ENCODE measurements around the gene TWF2.

TWF2 gene

DNA sequence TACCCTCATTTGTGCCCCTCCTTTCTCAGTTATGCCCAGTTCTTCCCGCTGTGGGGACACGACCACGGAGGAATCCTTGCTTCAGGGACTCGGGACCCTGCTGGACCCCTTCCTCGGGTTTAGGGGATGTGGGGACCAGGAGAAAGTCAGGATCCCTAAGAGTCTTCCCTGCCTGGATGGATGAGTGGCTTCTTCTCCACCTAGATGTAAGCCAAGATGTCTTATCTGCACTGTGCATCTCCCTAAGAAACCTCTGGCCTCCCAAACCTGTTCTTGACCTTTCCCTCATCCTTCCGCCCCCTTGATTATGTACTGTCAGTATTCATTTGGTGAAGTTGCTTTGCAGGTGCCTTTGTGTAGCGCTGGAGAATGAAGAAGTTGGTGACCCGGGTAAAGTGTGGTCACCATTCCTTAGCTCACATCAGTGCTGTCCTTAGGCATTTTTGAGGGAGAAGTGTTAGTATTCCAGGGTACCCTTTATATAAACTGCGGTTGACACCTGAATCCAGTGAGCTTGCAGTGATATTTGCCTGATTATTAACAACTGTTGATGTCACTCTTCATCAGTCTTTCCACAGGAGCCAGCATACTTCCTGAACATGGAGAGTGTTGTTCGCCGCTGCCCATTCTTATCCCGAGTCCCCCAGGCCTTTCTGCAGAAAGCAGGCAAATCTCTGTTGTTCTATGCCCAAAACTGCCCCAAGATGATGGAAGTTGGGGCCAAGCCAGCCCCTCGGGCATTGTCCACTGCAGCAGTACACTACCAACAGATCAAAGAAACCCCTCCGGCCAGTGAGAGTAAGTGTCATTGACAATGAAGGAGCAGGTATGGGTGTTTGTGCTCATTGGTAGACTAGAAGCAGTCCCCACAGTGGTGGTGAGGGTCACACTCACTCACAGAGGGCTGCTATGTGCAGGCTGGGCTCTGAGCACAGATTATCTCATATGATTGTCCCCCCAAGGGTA is 40.0 kb downstream of the TWF2 start:
- TF ChIP-seq CTCF (IDR thresholded peaks at IDR 0.05): no peak

DNA sequence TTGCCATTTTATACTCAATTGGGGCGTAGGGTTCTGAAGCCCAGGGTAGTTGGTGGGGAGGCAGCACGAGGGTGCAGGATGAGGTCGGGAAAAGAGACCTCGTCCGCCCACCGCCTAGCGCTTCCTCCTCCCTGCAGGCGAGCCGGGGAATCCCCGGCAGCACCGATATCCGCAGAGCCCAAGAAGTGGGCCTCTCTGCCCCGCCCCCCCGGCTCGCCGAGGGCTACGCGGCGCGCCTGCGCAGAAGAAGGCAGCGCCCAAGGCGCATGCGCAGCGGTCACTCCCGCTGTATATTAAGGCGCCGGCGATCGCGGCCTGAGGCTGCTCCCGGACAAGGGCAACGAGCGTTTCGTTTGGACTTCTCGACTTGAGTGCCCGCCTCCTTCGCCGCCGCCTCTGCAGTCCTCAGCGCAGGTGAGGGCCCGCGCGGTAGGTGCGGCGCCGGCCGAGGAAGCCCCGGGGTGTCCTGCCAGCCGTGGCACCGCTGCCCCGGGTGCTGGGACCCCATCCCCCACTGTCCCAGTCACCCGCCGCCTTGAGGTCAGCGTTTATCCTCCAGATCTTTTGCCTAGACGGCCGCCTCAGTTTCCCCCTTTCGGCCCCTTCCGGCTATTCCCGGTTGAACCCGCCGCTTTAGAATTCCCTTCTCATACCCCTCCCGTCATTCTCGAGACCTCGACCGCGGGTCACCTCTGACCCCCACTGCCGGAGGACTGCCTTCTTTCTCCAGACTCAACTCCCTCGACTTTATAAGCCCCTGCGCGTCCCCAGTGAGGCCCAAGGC is 40.9 kb downstream of the TWF2 start, which contains the start of gene ALAS1:
Gene ALAS1 (plus strand): TSS at position 319 of the 784 bp plus-strand sequence. CDS start 1,082 bp downstream, outside the sequence.
- no peak for TF ChIP-seq CTCF (IDR thresholded peaks at IDR 0.05)

DNA sequence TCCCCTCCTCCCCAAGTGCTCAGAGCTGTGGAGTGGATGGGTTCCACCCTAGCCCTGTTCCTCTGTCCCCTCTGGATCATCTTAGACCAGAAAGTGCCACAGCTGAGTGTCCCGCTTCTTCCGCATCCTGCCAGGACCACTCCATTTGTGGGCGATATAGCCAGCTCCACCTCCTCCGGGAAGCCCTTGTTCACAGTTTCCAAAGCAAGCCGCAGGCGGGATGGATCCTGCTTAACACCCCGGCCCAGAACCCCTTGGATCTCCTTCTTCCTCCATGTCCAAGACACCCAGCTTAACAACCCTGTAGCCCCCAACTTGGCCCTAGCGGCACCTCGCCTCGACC is 41.5 kb downstream of the TWF2 start:
- no peak for TF ChIP-seq CTCF (IDR thresholded peaks at IDR 0.05)

DNA sequence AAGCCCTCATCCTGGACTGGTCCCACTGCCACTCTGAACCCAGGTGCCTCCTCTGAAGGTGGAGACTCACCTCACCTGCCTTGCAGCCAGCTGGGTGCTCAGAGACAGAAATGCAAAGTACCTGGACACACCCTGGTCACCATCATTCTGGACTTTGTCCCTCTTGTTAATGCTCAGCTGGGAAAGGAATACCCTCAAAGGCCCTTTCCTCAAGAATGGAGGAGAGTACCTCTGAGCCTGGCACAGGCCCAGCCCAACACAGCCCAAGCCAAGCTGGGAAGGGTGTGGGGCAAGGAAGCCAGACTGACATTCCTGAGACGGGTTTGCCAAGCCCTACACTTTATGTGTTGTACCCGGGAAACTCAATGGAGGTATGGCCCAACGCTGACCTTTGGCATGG is 42.0 kb downstream of the TWF2 start:
- TF ChIP-seq CTCF (IDR thresholded peaks at IDR 0.05): no peak

DNA sequence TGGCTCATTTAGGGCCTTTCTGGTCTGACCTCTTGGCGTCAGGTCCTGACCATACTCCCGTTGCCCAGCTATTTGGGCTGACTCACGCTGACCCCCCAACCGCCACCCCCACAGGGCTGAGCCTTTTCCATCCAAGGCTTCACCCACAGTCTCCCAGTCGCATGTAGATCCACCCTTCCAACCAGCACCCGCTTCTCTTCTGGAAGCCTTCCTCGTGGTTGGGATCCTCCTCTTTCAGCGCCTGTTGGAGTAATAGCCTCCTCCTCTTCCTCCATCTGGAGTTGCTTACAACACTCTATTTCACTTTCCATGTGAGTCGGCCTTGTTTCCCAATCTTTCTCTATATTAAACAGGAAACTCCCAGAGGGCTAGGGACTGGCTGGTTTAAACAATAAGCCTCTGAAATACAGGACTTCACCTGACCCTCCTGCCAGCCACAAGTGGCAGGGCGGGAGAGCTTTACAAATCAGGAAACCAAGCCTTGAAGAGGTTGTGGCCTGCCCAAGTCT is 43.1 kb downstream of the TWF2 start:
- no peak for TF ChIP-seq CTCF (IDR thresholded peaks at IDR 0.05)

- no peak for TF ChIP-seq CTCF (IDR thresholded peaks at IDR 0.05)
These were observed 43.7 kb downstream of the TWF2 start for GRCh38 chr3:52195291-52195597.

GRCh38 chr3:52194485-52195290 is 44.3 kb downstream of the TWF2 start:
- no peak for TF ChIP-seq CTCF (IDR thresholded peaks at IDR 0.05)
